DOHH2 (cell line): ENCODE measurements around the gene ADIPOQ.
"Not testable (repeated sequence)": the region's sequence is repeated elsewhere in the genome, so short reads cannot be mapped to it uniquely, and the experiment has no call there.

Experiments
- EZH2phosphoT487 ChIP-seq: fragments of 200-600 bp; sonication (generic); IDR thresholded peaks from 2 replicates; pipeline ENCODE4 v1.6.1; 2017; ENCODE audit warnings: borderline replicate concordance, mild to moderate bottlenecking, antibody characterized with exemption, low read length, moderate library complexity, mixed read lengths
- TF ChIP-seq, protein P1 (sequence below): fragments of 200-600 bp; sonication (generic); IDR thresholded peaks from one replicate; pipeline ENCODE4 v1.5.1; 2014; ENCODE audit warnings: antibody characterized with exemption, mild to moderate bottlenecking, low read depth, low read length; ENCODE audit not compliant: poor library complexity, severe bottlenecking

DNA sequence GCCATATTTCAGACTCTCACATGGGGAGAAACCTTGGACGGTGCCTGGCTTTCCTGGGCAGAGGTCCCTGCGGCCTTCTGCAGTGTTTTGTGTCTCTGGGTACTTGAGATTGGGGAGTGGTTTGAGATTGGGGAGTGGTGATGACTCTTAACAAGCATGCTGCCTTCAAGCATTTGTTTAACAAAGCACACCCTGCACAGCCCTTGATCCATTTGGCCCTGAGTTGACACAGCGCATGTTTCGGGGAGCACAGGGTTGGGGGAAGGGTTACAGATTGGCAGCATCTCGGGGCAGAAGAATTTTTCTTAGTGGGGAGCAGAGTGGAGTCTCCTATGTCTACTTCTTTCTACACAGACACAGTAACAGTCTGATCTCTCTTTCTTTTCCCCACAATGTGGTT, 23.6 kb downstream of the ADIPOQ start:
- TF ChIP-seq EZH2phosphoT487, result not testable (repeated sequence)
- TF ChIP-seq, protein P1, sequence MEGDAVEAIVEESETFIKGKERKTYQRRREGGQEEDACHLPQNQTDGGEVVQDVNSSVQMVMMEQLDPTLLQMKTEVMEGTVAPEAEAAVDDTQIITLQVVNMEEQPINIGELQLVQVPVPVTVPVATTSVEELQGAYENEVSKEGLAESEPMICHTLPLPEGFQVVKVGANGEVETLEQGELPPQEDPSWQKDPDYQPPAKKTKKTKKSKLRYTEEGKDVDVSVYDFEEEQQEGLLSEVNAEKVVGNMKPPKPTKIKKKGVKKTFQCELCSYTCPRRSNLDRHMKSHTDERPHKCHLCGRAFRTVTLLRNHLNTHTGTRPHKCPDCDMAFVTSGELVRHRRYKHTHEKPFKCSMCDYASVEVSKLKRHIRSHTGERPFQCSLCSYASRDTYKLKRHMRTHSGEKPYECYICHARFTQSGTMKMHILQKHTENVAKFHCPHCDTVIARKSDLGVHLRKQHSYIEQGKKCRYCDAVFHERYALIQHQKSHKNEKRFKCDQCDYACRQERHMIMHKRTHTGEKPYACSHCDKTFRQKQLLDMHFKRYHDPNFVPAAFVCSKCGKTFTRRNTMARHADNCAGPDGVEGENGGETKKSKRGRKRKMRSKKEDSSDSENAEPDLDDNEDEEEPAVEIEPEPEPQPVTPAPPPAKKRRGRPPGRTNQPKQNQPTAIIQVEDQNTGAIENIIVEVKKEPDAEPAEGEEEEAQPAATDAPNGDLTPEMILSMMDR, result not testable (repeated sequence)
